GM23338 (cell line): ENCODE results near the gene ME1.

Experiments used
- CTCF ChIP-seq, 2 experiments: fragments of 200-600 bp in 1 of 2; sonication (generic) in 1 of 2; conservative IDR thresholded peaks; 2 replicates each; pipeline versions ENCODE4 v1.5.1 to v1.6.1; 2016 to 2017; ENCODE audit warnings: antibody characterized with exemption in 2 of 2, low read depth in 2 of 2, mild to moderate bottlenecking in 2 of 2, moderate library complexity in 1 of 2
- EZH2 ChIP-seq: fragments of 200-600 bp; sonication (generic); IDR thresholded peaks from one replicate; pipeline ENCODE4 v1.8.0; 2017; ENCODE audit warnings: antibody characterized with exemption, mild to moderate bottlenecking, low read depth; ENCODE audit not compliant: unreplicated experiment
- EZH2phosphoT487 ChIP-seq: fragments of 200-600 bp; sonication (generic); IDR thresholded peaks from one replicate; pipeline ENCODE4 v1.8.1; 2018; ENCODE audit warnings: antibody characterized with exemption; ENCODE audit not compliant: unreplicated experiment
- POLR2AphosphoS5 ChIP-seq: IDR thresholded peaks from 2 replicates; pipeline ENCODE4 v1.6.1; 2016; ENCODE audit warnings: antibody characterized with exemption, low read depth
- ZNF331 ChIP-seq: fragments of 250-450 bp; sonication (Bioruptor Pico); IDR thresholded peaks from 2 replicates; pipeline ENCODE4 v1.5.0; 2020; ENCODE audit warnings: low read depth, mild to moderate bottlenecking, moderate library complexity
- ZNF462 ChIP-seq: fragments of 250-450 bp; sonication (Bioruptor Pico); IDR thresholded peaks from 2 replicates; pipeline ENCODE4 v1.5.0; 2020; ENCODE audit warnings: mild to moderate bottlenecking, moderate library complexity
- TF ChIP-seq, protein P1 (sequence below): IDR thresholded peaks from 2 replicates; pipeline ENCODE4 v1.6.1; 2016; ENCODE audit warnings: antibody characterized with exemption

DNA sequence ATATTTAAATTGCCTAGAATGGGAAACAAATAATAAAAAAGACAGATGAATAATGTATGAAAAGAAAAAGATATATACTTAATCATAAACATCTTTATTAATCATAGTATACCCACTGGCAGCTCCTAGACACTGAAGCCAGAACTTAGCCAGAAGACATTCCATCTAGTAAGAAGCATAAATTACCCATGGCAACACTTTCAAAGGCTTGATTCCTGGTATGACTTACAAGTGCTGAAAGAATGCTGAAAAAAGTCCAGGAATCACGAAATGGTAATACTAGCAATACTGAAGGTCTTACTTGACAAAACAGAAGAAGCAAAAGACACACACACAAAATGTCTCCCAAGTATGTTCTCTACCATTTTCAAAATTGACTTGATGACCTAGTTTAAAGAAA, 199.7 kb downstream of the ME1 start:
- no peak for TF ChIP-seq CTCF (conservative IDR thresholded peaks at IDR 0.05; ENCODE audit: low read depth in 2 of 2)
- TF ChIP-seq EZH2 = no peak
- no peak for TF ChIP-seq ZNF462 (CRISPR knock-in tag)
- TF ChIP-seq, protein P1, sequence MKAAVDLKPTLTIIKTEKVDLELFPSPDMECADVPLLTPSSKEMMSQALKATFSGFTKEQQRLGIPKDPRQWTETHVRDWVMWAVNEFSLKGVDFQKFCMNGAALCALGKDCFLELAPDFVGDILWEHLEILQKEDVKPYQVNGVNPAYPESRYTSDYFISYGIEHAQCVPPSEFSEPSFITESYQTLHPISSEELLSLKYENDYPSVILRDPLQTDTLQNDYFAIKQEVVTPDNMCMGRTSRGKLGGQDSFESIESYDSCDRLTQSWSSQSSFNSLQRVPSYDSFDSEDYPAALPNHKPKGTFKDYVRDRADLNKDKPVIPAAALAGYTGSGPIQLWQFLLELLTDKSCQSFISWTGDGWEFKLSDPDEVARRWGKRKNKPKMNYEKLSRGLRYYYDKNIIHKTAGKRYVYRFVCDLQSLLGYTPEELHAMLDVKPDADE = no peak
- TF ChIP-seq POLR2AphosphoS5 = no peak
- TF ChIP-seq EZH2phosphoT487 = no peak
- no peak for TF ChIP-seq ZNF331 (CRISPR knock-in tag)
